Activated T-cell treated with anti-CD3 and anti-CD28 coated beads, Interleukin-2, amount 50 U/mL, for 72 hours (primary cell): ENCODE results near the gene PAK1IP1. TPM values are rescaled to one million over a fixed set of nuclear protein-coding genes. Genes with fewer than 3 reads are reported as not detected.
"Not testable (repeated sequence)": the region's sequence is repeated elsewhere in the genome, so short reads cannot be mapped to it uniquely, and the experiment has no call there.

Source experiments
- ATAC-seq, 2 donors: fragments of 150-1000 bp; cut with Tn5 transposase; replicated peaks in 1 of 2; 2 replicates each; pipeline ENCODE4 v1.10.0; 2021; ENCODE audit warnings: moderate library complexity in 2 of 2, mild to moderate bottlenecking in 1 of 2
- DNase-seq, 2 donors: peaks; one replicate each; pipeline ENCODE4 v3.0.0; 2021 to 2022; ENCODE audit warnings: mixed read lengths in 1 of 2
- H3K27ac Mint-ChIP-seq: one replicate; pipeline ENCODE4 v1.8.0; 2022; ENCODE audit warnings: mild to moderate bottlenecking, moderate library complexity, mixed read lengths
- H3K27me3 Mint-ChIP-seq: one replicate; pipeline ENCODE4 v1.8.0; 2022; ENCODE audit warnings: low read depth, mixed read lengths
- H3K36me3 Mint-ChIP-seq, 2 donors: one replicate each; pipeline ENCODE4 v1.8.0; 2022; ENCODE audit warnings: mixed read lengths in 2 of 2, mild to moderate bottlenecking in 1 of 2; ENCODE audit not compliant: insufficient read depth in 2 of 2
- H3K4me1 Mint-ChIP-seq: one replicate; pipeline ENCODE4 v1.8.0; 2022; ENCODE audit warnings: low read depth, mixed read lengths
- H3K4me3 Mint-ChIP-seq, 2 donors: one replicate each; pipeline ENCODE4 v1.8.0; 2022; ENCODE audit warnings: mild to moderate bottlenecking in 2 of 2, mixed read lengths in 2 of 2, moderate library complexity in 2 of 2
- H3K9me3 Mint-ChIP-seq, 2 donors: one replicate each; pipeline ENCODE4 v1.8.0; 2022; ENCODE audit warnings: mixed read lengths in 2 of 2
- total RNA-seq, 2 donors: library from RNA; stranded (reverse); gene quantifications; one replicate each; pipeline ENCODE4 v1.2.3, GENCODE V29; 2022

The PAK1IP1 gene, protein sequence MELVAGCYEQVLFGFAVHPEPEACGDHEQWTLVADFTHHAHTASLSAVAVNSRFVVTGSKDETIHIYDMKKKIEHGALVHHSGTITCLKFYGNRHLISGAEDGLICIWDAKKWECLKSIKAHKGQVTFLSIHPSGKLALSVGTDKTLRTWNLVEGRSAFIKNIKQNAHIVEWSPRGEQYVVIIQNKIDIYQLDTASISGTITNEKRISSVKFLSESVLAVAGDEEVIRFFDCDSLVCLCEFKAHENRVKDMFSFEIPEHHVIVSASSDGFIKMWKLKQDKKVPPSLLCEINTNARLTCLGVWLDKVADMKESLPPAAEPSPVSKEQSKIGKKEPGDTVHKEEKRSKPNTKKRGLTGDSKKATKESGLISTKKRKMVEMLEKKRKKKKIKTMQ
- 10 to 100 TPM; 21.1 to 21.7 TPM for total RNA-seq

DNA sequence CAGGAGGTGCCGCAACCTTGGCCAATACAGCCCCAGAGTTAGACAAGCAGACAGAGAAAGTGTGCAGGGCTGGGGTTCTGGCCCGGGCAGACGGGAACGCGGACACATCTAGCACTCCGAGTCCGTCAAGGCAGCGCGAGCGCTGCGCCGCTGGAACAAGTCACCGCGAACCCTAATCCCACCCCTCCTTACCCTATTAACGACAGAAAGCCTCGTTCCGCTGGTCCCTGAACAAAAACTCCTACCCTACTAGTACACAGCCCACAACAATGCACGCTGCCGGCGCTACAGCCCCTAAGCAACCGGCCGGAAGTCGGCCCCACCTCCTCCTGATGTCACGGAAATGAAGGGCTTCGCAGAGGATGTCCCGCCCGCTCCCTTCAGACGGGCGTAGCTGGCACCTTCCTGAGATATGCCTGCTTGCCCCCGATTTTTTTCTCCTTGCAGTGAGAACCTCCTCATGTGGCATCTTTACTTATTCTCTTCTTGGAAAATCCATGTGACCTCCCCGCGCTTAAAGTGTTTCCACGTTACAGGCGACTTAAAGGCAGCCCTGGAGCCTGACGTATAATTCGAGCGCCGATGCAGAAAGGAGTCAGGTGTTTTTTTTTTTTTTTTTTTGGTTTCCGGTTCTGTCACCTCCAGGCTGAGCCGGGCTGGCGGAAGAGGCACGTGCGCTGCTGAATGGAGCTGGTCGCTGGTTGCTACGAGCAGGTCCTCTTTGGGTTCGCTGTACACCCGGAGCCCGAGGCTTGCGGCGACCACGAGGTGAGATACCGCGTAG, at the start of gene PAK1IP1, which contains the start of gene C6orf52:
PAK1IP1 (plus strand) TSS at position 671 of the 784 bp plus-strand sequence; CDS start at position 685, 14 bp downstream.
C6orf52 (minus strand) TSS at position 315 of the 784 bp plus-strand sequence. CDS start 7,066 bp downstream, outside the sequence.
- ATAC-seq (peak; percentile 97), DNase-seq (peak; percentile 90 to 94)
- Mint-ChIP-seq H3K4me3 (peak within 1 kb of the TSS; percentile 88 to 95), H3K36me3 (peaks cover 10 to 31% of the 10 kb centered on the region in 2 donors), H3K27ac (peak within 1 kb of the TSS; percentile 100), H3K9me3 (no peaks in the 10 kb centered on the region), H3K27me3 (no peaks in the 10 kb centered on the region), H3K4me1 (peaks cover 59% of the 10 kb centered on the region)

DNA sequence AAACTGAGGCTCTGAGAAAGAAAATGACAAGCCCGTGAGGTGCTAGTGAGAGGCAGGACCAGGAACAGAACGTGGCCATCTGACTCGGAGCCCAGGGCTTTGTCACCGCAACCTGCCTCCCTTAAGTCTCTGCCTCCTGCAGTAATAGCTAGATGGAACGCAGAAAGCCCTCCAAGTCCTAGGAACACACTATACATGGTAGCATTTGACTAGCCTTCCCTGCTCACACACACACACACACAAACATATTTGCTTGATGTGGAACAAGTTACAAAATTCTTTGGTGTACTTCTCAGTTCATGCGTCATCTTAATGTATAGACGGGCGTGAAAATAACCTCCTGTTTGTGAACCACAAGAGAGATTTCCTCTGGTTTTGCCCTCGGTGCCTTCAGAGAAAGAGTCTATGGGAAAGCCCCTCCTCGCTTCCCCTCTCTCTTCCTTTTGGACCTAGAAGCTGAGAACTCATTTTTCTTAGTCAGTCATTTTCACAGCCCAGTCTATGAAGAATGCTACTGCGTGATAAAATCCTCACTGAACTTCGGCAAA, 39.2 kb upstream of the PAK1IP1 start:
- no peak overlapping the region for H3K27ac Mint-ChIP-seq
- peaks cover 14% of the 10 kb centered on the region for H3K4me1 Mint-ChIP-seq
- H3K4me3 Mint-ChIP-seq: peak overlapping the region; percentile 25 to 51

DNA sequence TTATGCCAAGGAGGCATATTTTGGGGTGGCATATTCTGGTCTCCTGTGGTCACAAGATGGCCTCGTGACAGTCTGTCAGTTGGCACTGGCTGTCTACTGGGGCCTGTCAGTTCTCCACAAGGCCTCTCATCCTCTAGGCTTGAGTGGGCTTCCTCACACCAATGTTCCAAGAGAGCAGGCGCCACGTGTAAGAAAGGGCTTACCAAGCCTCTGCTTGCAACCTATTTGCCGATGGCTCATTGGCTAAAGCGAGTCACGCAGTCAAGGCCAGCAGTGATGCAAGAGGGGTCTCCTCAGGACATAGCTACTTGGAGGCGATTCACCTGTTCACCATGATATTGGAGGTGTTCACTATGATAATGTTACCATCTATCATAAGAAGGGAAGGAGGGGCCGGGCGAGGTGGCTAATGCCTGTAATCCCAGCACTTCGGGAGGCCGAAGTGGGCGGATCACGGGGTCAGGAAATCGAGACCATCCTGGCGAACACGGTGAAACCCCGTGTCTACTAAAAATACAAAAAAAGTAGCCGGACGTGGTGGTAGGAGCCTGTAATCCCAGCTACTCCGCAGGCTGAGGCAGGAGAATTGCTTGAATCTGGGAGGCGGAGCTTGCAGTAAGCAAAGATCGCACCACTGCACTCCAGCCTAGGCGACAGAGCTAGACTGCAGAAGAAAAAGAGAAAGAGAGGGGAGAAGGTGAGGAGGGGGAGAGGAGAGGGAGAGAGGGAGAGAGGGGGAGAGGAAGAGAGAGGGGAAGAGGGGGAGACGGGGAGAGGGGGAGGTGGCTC, 35.7 kb upstream of the PAK1IP1 start:
- no peak overlapping the region for H3K27ac Mint-ChIP-seq

More for the DNA sequence above, 39.2 kb upstream of the PAK1IP1 start:
- Mint-ChIP-seq H3K27me3 (peaks cover 23% of the 10 kb centered on the region), H3K36me3 (no peaks in the 10 kb centered on the region), H3K9me3 (no peaks in the 10 kb centered on the region)
- DNase-seq: peak in 1 of 2 donors; percentile 14
- peak; percentile 57 to 68 for ATAC-seq

DNA sequence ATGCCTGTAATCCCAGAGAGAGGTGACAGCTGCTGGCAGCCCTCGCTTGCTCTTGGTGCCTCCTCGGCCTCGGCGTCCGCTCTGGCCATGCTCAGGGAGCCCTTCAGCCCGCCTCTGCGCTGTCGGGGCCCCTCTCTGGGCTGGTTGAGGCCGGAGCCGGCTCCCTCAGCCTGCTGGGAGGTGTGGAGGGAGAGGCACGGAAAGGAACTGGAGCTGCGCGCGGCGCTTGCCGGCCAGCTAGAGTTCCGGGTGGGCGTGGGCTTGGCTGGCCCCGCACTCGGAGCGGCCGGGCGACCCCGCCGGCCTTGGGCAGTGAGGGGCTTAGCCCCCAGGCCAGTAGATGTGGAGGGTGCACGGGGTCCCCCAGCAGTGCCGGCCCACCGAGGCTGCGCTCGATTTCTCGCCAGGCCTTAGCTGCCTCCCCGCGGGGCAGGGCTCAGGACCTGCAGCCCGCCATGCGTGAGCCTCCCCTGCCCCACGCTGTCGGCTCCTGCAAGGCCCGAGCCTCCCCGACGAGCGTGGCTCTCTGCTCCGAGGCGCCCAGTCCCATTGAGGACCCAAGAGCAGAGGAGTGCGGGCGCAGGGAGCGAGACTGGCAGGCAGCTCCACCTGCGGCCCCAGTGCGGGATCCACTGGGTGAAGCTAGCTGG, 34.9 kb upstream of the PAK1IP1 start:
- DNase-seq (peak in 1 of 2 donors; percentile 12), ATAC-seq (peak; percentile 22 to 59)
- Mint-ChIP-seq H3K4me1 (peaks cover 14% of the 10 kb centered on the region), H3K36me3 (no peaks in the 10 kb centered on the region), H3K27me3 (peaks cover 7% of the 10 kb centered on the region), H3K9me3 (peaks cover 3 to 5% of the 10 kb centered on the region in 2 donors), H3K27ac (no peak overlapping the region), H3K4me3 (peak overlapping the region; percentile 39 to 70)

More for the DNA sequence above, 35.7 kb upstream of the PAK1IP1 start:
- H3K9me3 Mint-ChIP-seq: peaks cover under 1 to 3% of the 10 kb centered on the region in 2 donors
- H3K4me1 Mint-ChIP-seq: peaks cover 14% of the 10 kb centered on the region
- peak overlapping the region; percentile 54 to 70 for H3K4me3 Mint-ChIP-seq
- no peaks in the 10 kb centered on the region for H3K36me3 Mint-ChIP-seq
- DNase-seq (no peak), ATAC-seq (no peak)
- H3K27me3 Mint-ChIP-seq: peaks cover 8% of the 10 kb centered on the region

DNA sequence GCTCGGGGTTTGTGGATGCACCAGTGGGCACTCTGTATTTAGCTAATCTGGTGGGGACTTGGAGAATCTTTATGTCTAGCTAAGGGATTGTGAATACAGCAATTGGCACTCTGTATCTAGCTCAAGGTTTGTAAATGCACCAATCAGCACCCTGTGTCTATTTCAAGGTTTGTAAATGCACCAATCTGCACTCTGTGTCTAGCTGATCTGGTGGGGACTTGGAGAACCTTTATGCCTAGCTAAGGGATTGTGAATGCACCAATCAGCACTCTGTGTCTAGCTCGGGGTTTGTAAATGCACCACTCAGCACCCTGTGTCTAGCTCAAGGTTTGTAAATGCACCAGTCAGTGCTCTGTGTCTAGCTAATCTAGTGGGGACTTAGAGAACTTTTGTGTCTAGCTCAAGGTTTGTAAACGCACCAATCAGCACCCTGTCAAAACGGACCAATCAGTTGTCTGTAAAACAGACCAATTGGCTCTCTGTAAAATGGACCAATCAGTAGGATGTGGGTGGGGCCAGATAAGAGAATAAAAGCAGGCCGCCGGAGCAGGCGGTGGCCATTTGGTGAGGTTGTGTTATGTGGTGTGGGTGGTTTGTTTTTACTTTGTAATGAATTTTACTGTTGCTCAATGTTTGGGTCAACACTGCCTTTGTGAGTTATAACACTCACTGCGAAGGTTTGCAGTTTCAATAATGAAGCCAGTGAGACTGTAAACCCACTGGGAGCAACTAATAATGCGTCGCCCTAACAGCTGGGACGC, 34.2 kb upstream of the PAK1IP1 start:
- not testable (repeated sequence) for ATAC-seq, DNase-seq, H3K27me3 Mint-ChIP-seq, H3K27ac Mint-ChIP-seq, H3K9me3 Mint-ChIP-seq, H3K36me3 Mint-ChIP-seq, H3K4me1 Mint-ChIP-seq
- H3K4me3 Mint-ChIP-seq: peak overlapping the region in 1 of 2 donors; percentile 70

DNA sequence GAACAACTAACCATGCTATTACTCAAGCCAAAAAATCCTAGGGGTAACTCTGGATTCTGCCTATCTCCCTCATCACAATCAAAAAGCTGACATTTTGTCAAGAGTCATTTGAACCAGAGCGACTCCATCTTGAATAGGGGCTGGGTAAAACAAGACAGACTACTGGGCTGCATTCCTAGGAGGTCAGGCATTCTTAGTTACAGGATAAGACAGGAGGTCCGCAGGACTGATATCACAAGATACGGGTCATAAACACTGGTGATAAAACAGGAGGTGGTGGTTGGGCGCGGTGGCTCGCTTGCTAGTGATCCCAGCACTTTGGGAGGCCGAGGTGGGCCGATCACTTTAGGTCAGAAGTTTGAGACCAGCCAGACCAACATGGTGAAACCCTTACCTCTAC, 32.6 kb upstream of the PAK1IP1 start:
- Mint-ChIP-seq H3K9me3 (peaks cover 6 to 7% of the 10 kb centered on the region in 2 donors), H3K36me3 (no peaks in the 10 kb centered on the region), H3K4me1 (no peaks in the 10 kb centered on the region), H3K4me3 (no peak overlapping the region), H3K27me3 (peaks cover 17% of the 10 kb centered on the region), H3K27ac (no peak overlapping the region)
- DNase-seq: no peak
- ATAC-seq: no peak

DNA sequence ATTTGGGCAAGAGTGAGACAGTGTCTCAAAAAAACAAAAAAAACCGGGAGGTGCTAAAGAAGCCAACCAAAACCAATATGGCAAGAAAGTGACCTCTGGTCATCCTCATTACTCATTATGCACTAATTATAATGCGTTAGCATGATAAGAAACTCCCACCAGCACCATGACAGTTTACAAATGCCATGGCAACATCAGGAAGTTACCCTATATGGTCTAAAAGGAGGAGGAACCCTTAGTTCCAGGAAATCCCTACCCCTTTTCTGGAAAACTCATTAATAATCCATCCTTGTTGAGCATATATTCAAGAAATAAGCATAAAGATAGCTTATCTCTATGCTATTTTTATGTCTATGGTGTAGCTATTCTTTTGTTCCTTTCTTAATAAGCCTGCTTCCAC, 32.0 kb upstream of the PAK1IP1 start:
- DNase-seq: no peak
- peaks cover 17% of the 10 kb centered on the region for H3K27me3 Mint-ChIP-seq
- ATAC-seq: no peak

DNA sequence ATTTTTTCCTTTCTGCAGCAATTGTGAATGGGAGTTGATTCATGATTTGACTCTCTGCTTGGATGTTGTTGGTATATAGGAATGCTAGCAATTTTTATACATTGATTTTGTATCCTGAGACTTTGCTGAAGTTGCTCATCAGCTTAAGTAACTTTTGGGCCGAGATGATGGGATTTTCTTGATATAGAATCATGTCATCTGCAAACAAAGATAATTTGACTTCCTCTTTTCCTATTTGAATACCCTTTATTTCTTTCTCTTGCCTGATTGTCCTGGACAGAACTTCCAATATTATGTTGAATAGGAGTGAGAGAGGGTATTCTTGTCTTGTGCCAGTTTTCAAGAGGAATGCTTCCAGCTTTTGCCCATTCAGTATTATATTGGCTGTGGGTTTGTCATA, 29.2 kb upstream of the PAK1IP1 start:
- not testable (repeated sequence) for H3K4me1 Mint-ChIP-seq, DNase-seq, H3K27ac Mint-ChIP-seq, H3K4me3 Mint-ChIP-seq, H3K9me3 Mint-ChIP-seq, H3K36me3 Mint-ChIP-seq, ATAC-seq
- peaks cover 23% of the 10 kb centered on the region for H3K27me3 Mint-ChIP-seq

More for the DNA sequence above, 32.0 kb upstream of the PAK1IP1 start:
- Mint-ChIP-seq H3K36me3 (no peaks in the 10 kb centered on the region), H3K4me3 (no peak overlapping the region), H3K4me1 (no peaks in the 10 kb centered on the region), H3K9me3 (peaks cover 7% of the 10 kb centered on the region in 2 donors), H3K27ac (no peak overlapping the region)

DNA sequence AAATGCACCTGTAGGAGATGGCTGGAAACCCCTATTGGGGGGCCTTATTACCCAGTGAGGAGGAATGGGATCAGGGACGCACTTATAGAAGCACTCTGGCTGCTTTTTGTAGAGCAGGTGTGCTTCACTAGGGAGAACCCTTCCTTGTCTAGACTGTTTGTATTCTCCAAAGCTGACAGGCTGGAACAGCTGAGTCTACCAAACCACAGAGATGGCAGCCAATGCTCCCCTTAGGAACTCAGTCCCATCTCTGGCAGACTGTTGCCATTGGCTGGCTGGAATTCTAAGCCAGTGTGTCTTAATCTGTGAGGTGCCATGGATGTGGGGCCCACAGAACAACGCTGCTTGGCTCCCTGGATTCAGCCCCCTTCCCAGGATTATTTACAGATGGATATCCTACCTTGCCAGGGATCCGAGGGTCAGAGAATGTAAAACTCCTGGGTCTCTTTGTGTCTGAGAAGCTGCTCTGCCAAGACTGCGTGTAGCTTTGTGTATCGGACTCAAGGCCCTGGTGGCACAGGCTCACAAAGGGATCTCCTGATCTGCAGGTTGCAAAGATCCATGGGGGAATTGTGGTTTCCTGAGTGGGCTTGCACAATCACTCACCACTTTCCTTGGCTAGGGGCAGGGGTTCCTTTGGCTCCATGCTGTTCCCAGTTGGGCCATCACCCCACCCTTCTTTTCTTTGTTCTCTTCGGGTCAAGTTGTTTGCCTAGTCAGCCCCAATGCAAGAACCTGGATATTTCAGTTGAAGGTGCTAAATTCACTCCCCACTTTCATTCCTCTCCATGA, 26.4 kb upstream of the PAK1IP1 start:
- no peak for ATAC-seq
- H3K4me1 Mint-ChIP-seq: no peaks in the 10 kb centered on the region
- H3K36me3 Mint-ChIP-seq: no peaks in the 10 kb centered on the region
- H3K27me3 Mint-ChIP-seq: peaks cover 26% of the 10 kb centered on the region
- peaks cover 5 to 7% of the 10 kb centered on the region in 2 donors for H3K9me3 Mint-ChIP-seq
- no peak for DNase-seq
- no peak overlapping the region for H3K4me3 Mint-ChIP-seq
- no peak overlapping the region for H3K27ac Mint-ChIP-seq

DNA sequence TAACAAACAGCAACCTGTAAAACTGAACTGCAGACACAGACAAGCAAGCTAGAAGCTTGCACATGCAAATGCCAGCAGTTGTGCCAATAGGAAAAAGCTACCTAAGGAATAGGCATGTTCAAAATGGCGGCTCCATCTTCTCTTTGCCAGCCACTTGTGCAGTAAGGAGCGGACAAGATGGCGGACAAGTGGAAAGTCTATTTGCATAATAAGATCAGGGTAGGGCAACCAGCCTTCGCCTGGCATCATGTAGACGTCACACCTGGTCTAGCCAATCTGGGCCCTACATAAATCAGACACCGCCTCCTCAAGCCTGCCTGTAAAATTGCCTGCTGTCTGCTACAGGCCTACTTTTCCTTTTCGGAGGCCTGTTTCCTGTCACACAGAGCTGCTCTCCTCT, 18.4 kb upstream of the PAK1IP1 start:
- H3K36me3 Mint-ChIP-seq: no peaks in the 10 kb centered on the region
- DNase-seq: no peak
- H3K9me3 Mint-ChIP-seq: no peaks in the 10 kb centered on the region
- no peak for ATAC-seq
- H3K27me3 Mint-ChIP-seq: peaks cover 11% of the 10 kb centered on the region
- no peak overlapping the region for H3K4me3 Mint-ChIP-seq
- H3K27ac Mint-ChIP-seq: no peak overlapping the region
- no peaks in the 10 kb centered on the region for H3K4me1 Mint-ChIP-seq

DNA sequence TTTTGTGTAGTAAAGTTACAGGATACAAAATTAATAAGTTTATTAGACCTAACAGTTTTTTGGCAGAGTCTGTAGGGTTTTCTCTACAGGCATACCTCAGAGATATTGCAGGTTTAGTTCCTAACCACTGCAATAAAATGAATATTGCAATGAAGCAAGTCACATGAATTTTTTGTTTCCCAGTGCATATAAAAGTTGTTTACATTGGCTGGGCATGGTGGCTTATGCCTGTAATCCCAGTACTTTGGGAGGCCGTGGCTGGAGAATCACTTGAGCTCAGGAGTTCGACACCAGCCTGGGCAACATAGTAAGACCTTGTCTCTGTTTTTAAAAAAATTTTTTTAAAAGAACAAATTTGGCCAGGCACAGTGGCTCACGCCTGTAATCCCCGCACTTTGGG, 16.3 kb upstream of the PAK1IP1 start:
- Mint-ChIP-seq H3K4me3 (no peak overlapping the region), H3K4me1 (peaks cover 15% of the 10 kb centered on the region), H3K27ac (no peak overlapping the region)

More for the DNA sequence above, 16.3 kb upstream of the PAK1IP1 start:
- ATAC-seq: no peak
- no peaks in the 10 kb centered on the region for H3K9me3 Mint-ChIP-seq
- no peaks in the 10 kb centered on the region for H3K36me3 Mint-ChIP-seq
- DNase-seq: no peak
- H3K27me3 Mint-ChIP-seq: peaks cover 6% of the 10 kb centered on the region
